Astrocyte (in vitro differentiated cells and primary cell): Measurements from ENCODE around the gene RAX2.

ENCODE experiments used
- CTCF ChIP-seq: IDR thresholded peaks from 2 replicates; pipeline ENCODE4 v1.5.1; 2011; ENCODE audit warnings: low read depth, mild to moderate bottlenecking, inconsistent platforms, low read length, moderate library complexity; ENCODE audit not compliant: insufficient read depth
- EZH2 ChIP-seq: IDR thresholded peaks from 2 replicates; pipeline ENCODE4 v1.6.1; 2012; ENCODE audit warnings: mild to moderate bottlenecking, low read length, inconsistent platforms; ENCODE audit not compliant: insufficient read depth

- TF ChIP-seq CTCF (no peak), EZH2 (no peak)
Observed at GRCh38 chr19:3730457-3730958, 41.5 kb downstream of the RAX2 start.
